ENCODE measurements around the gene SUPT3H. TPM values are rescaled to one million over a fixed set of nuclear protein-coding genes. Genes with fewer than 3 reads are reported as not detected.
A peak's percentile ranks its signal among the peaks of the same experiment; 100 is the strongest.

SUPT3H gene
- total RNA-seq, 1 donor from 2014 or later: 23.2 TPM

DNA sequence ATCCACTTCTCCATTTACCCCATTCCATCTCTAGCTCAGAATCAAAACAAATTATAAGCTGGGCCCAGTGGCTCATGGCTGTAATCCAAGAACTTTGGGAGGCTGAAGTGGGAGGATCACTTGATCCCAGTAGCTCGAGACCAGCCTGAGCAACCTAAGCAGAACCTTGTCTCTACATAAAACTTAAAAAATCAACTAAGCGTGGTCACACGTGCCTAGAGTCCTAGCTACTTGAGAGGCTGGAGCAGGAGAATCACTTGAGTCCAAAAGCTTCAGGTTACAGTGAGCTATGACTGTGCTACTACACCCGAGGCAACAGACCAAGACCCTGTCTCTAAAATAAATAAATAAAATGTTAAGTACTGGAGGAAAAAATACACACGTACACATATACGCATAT lies 124.3 kb downstream of the SUPT3H start:
- TF ChIP-seq, protein P1, sequence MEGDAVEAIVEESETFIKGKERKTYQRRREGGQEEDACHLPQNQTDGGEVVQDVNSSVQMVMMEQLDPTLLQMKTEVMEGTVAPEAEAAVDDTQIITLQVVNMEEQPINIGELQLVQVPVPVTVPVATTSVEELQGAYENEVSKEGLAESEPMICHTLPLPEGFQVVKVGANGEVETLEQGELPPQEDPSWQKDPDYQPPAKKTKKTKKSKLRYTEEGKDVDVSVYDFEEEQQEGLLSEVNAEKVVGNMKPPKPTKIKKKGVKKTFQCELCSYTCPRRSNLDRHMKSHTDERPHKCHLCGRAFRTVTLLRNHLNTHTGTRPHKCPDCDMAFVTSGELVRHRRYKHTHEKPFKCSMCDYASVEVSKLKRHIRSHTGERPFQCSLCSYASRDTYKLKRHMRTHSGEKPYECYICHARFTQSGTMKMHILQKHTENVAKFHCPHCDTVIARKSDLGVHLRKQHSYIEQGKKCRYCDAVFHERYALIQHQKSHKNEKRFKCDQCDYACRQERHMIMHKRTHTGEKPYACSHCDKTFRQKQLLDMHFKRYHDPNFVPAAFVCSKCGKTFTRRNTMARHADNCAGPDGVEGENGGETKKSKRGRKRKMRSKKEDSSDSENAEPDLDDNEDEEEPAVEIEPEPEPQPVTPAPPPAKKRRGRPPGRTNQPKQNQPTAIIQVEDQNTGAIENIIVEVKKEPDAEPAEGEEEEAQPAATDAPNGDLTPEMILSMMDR (IDR thresholded peaks at IDR 0.05; ENCODE audit: unreplicated experiment): no peak
- no peaks in the 10 kb centered on the region for H3K36me3 Mint-ChIP-seq
- no peak overlapping the region for H3K4me3 Mint-ChIP-seq
- peaks cover 7% of the 10 kb centered on the region for H3K9me3 Mint-ChIP-seq
- H3K27ac Mint-ChIP-seq: peak overlapping the region; percentile 43
- H3K4me1 Mint-ChIP-seq: peaks cover 12% of the 10 kb centered on the region
- H3K27me3 Mint-ChIP-seq (ENCODE audit: low read depth): no peaks in the 10 kb centered on the region
- no peak for DNase-seq (ENCODE audit: low spot score in 2 of 2, unreplicated experiment in 2 of 2)

DNA sequence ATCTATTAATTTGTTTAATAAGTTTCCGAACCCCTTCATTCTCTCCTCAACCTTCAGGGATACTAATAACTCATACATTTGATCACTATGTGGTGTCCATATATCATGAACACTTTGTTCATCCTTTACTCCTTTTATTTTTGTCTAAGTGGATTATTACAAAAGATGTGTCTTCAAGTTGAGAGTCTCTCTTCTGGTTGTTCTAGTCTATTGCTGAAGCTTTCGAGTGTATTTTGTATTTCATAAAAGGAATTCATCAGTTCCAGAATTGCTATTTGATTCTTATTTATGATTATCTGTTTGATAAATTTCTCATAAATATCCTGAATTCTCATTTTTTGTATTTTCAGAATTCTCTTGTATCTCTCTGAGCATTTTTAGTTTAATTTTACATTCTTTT lies 146.1 kb downstream of the SUPT3H start:
- Mint-ChIP-seq H3K4me3 (no peak overlapping the region), H3K27ac (no peak overlapping the region), H3K4me1 (no peaks in the 10 kb centered on the region), H3K27me3 (ENCODE audit: low read depth) (no peaks in the 10 kb centered on the region), H3K36me3 (peaks cover 32% of the 10 kb centered on the region), H3K9me3 (peaks cover 35% of the 10 kb centered on the region)
- DNase-seq (ENCODE audit: low spot score in 2 of 2, unreplicated experiment in 2 of 2): no peak
- TF ChIP-seq, protein P1 (IDR thresholded peaks at IDR 0.05; ENCODE audit: unreplicated experiment): no peak

- peaks cover 29% of the 10 kb centered on the region for H3K9me3 Mint-ChIP-seq
- TF ChIP-seq, protein P1 (IDR thresholded peaks at IDR 0.05; ENCODE audit: unreplicated experiment): no peak
- H3K36me3 Mint-ChIP-seq: peaks cover 28% of the 10 kb centered on the region
- no peak overlapping the region for H3K27ac Mint-ChIP-seq
- H3K4me1 Mint-ChIP-seq: no peaks in the 10 kb centered on the region
- H3K27me3 Mint-ChIP-seq (ENCODE audit: low read depth): no peaks in the 10 kb centered on the region
- no peak for DNase-seq (ENCODE audit: low spot score in 2 of 2, unreplicated experiment in 2 of 2)
- no peak overlapping the region for H3K4me3 Mint-ChIP-seq
Measured at GRCh38 chr6:45229416-45229815, 148.3 kb downstream of the SUPT3H start.

GRCh38 chr6:45226081-45226480 lies 151.7 kb downstream of the SUPT3H start:
- Mint-ChIP-seq H3K4me1 (no peaks in the 10 kb centered on the region), H3K27ac (no peak overlapping the region), H3K27me3 (ENCODE audit: low read depth) (no peaks in the 10 kb centered on the region), H3K9me3 (peaks cover 3% of the 10 kb centered on the region), H3K36me3 (peaks cover 4% of the 10 kb centered on the region), H3K4me3 (no peak overlapping the region)
- DNase-seq (ENCODE audit: low spot score in 2 of 2, unreplicated experiment in 2 of 2): no peak
- TF ChIP-seq, protein P1 (IDR thresholded peaks at IDR 0.05; ENCODE audit: unreplicated experiment): peak; percentile 34

- H3K9me3 Mint-ChIP-seq: peaks cover 12% of the 10 kb centered on the region
- no peak overlapping the region for H3K27ac Mint-ChIP-seq
- H3K36me3 Mint-ChIP-seq: peaks cover 3% of the 10 kb centered on the region
- no peak for DNase-seq (ENCODE audit: low spot score in 2 of 2, unreplicated experiment in 2 of 2)
- peaks cover 6% of the 10 kb centered on the region for H3K4me1 Mint-ChIP-seq
- H3K27me3 Mint-ChIP-seq (ENCODE audit: low read depth): no peaks in the 10 kb centered on the region
- no peak overlapping the region for H3K4me3 Mint-ChIP-seq
- TF ChIP-seq, protein P1 (IDR thresholded peaks at IDR 0.05; ENCODE audit: unreplicated experiment): no peak
Measured at GRCh38 chr6:45222380-45222779, 155.4 kb downstream of the SUPT3H start.

GRCh38 chr6:45215759-45216158 lies 162.0 kb downstream of the SUPT3H start:
- Mint-ChIP-seq H3K36me3 (peaks cover 20% of the 10 kb centered on the region), H3K4me1 (peaks cover 6% of the 10 kb centered on the region), H3K27ac (no peak overlapping the region), H3K4me3 (no peak overlapping the region), H3K9me3 (peaks cover 35% of the 10 kb centered on the region), H3K27me3 (ENCODE audit: low read depth) (no peaks in the 10 kb centered on the region)
- TF ChIP-seq, protein P1 (IDR thresholded peaks at IDR 0.05; ENCODE audit: unreplicated experiment): no peak
- no peak for DNase-seq (ENCODE audit: low spot score in 2 of 2, unreplicated experiment in 2 of 2)
